ENCODE measurements around the gene HFE. TPM values are rescaled to one million over a fixed set of nuclear protein-coding genes. Genes with fewer than 3 reads are reported as not detected.
A peak's percentile ranks its signal among the peaks of the same experiment; 100 is the strongest.

Gene HFE
- total and polyA plus RNA-seq, 2 of the 13 experiments (the other 11 are each of a cell fraction or from before 2014, with no cell fraction given): 3.7 to 6.3 TPM

- TF ChIP-seq AHDC1 (CRISPR knock-in tag; IDR thresholded peaks at IDR 0.05; ENCODE audit: borderline replicate concordance) (no peak), ZFP62 (CRISPR knock-in tag; IDR thresholded peaks at IDR 0.05) (no peak), ZNF234 (CRISPR knock-in tag; conservative IDR thresholded peaks at IDR 0.05) (no peak), HMG20A (CRISPR knock-in tag; IDR thresholded peaks at IDR 0.05; ENCODE audit: borderline replicate concordance) (peak; percentile 76; the same call in 1 of the 2 replicates), ZNF607 (CRISPR knock-in tag; IDR thresholded peaks at IDR 0.05; ENCODE audit: borderline replicate concordance) (0 out of 2 replicates have a peak, but pooled peaks have one; percentile 57), FOXO1 (CRISPR knock-in tag; IDR thresholded peaks at IDR 0.05) (peak; percentile 87), FIP1L1 (IDR thresholded peaks at IDR 0.05; ENCODE audit: borderline replicate concordance, insufficient read depth, low read depth, low read length) (peak; percentile 2), ZNF382 (CRISPR knock-in tag; IDR thresholded peaks at IDR 0.05; ENCODE audit: borderline replicate concordance) (no peak), SRF (IDR thresholded peaks at IDR 0.05; ENCODE audit: low read depth, low read length) (no peak; the same call in 1 of the 2 replicates), GZF1 (CRISPR knock-in tag; IDR thresholded peaks at IDR 0.05) (0 out of 2 replicates have a peak, but pooled peaks have one; percentile 42), TBP (CRISPR knock-in tag; IDR thresholded peaks at IDR 0.05) (peak; percentile 42; the same call in 1 of the 2 replicates), RFXAP (CRISPR knock-in tag; IDR thresholded peaks at IDR 0.05; ENCODE audit: borderline replicate concordance) (peak; percentile 65), TSC22D2 (CRISPR knock-in tag; IDR thresholded peaks at IDR 0.05; ENCODE audit: borderline replicate concordance) (peak; percentile 55; the same call in 1 of the 2 replicates), TAF1 (CRISPR knock-in tag; IDR thresholded peaks at IDR 0.05) (peak; percentile 30; the same call in 1 of the 2 replicates), TRIM22 (IDR thresholded peaks at IDR 0.05) (no peak), KDM5B (CRISPR knock-in tag; IDR thresholded peaks at IDR 0.05; ENCODE audit: borderline replicate concordance) (no peak; the same call in 1 of the 2 replicates), EEA1 (CRISPR knock-in tag; IDR thresholded peaks at IDR 0.05; ENCODE audit: borderline replicate concordance) (no peak), FLYWCH1 (CRISPR knock-in tag; IDR thresholded peaks at IDR 0.05) (no peak), ZNF138 (CRISPR knock-in tag; IDR thresholded peaks at IDR 0.05; ENCODE audit: low read depth) (0 out of 2 replicates have a peak, but pooled peaks have one; percentile 69), RFX3 (CRISPR knock-in tag; IDR thresholded peaks at IDR 0.05) (peak; percentile 44; the same call in 1 of the 2 replicates), ZNF3 (CRISPR knock-in tag; IDR thresholded peaks at IDR 0.05) (no peak)
These were observed 32.2 kb upstream of the HFE start (continued) for GRCh38 chr6:26054781-26055718.
